CD4-positive, alpha-beta T cell (primary cell): Measurements from ENCODE around the gene DDX60. TPM values are rescaled to one million over a fixed set of nuclear protein-coding genes. Genes with fewer than 3 reads are reported as not detected.

ENCODE experiments used
- ATAC-seq: fragments of 200-7000 bp; cut with Tn5 transposase; one replicate; pipeline ENCODE4 v1.10.0; 2022; ENCODE audit warnings: mild to moderate bottlenecking; ENCODE audit not compliant: poor library complexity
- CTCF ChIA-PET: fragments of 350-600 bp; sonication (Branson Sonifier 250); formaldehyde crosslinking; loops from one replicate; lab custom pipeline; 2021; ENCODE audit warnings: antibody characterized with exemption, inconsistent platforms; lab: Charles Lee
- POLR2A ChIA-PET: fragments of 350-600 bp; sonication (Branson Sonifier 250); formaldehyde crosslinking; loops from one replicate; lab custom pipeline; 2021; ENCODE audit warnings: antibody characterized with exemption, inconsistent platforms; lab: Charles Lee
- DNase-seq, 14 experiments: peaks; one replicate each; pipeline ENCODE4 v3.0.0-alpha.2; 2013 to 2020; ENCODE audit warnings: mixed read lengths in 2 of 14
- H3K27ac ChIP-seq, 2 donors: one replicate each; pipeline versions ENCODE4 v1.5.1 to v1.7.0; 2013; ENCODE audit warnings: low read length in 2 of 2, low read depth in 1 of 2, mild to moderate bottlenecking in 1 of 2
- H3K27me3 ChIP-seq, 2 experiments: 1 replicate in 1 of 2; 2 replicates in 1 of 2; pipeline versions ENCODE4 v1.6.1 to v1.7.0; 2013; ENCODE audit warnings: low read length in 2 of 2, control low read depth in 1 of 2, mild to moderate bottlenecking in 1 of 2, moderate library complexity in 1 of 2; ENCODE audit not compliant: insufficient read depth in 2 of 2, control insufficient read depth in 1 of 2
- H3K36me3 ChIP-seq: one replicate; pipeline ENCODE4 v1.6.1; 2013; ENCODE audit warnings: low read length, control low read depth; ENCODE audit not compliant: insufficient read depth
- H3K4me1 ChIP-seq: one replicate; pipeline ENCODE4 v1.6.1; 2013; ENCODE audit warnings: low read length, control low read depth; ENCODE audit not compliant: insufficient read depth
- H3K4me3 ChIP-seq: one replicate; pipeline ENCODE4 v1.5.1; 2013; ENCODE audit warnings: mild to moderate bottlenecking, low read length, moderate library complexity
- H3K9me3 ChIP-seq, 2 experiments: 1 replicate in 1 of 2; 2 replicates in 1 of 2; pipeline versions ENCODE4 v1.6.1 to v1.7.0; 2013; ENCODE audit warnings: low read length in 2 of 2, mild to moderate bottlenecking in 2 of 2, control low read depth in 1 of 2, moderate library complexity in 1 of 2; ENCODE audit not compliant: control insufficient read depth in 1 of 2, insufficient read depth in 1 of 2
- H3K27ac Mint-ChIP-seq: one replicate; pipeline ENCODE4 v1.8.0; 2020; ENCODE audit warnings: mixed read lengths
- H3K27me3 Mint-ChIP-seq: one replicate; pipeline ENCODE4 v1.8.0; 2021; ENCODE audit warnings: mixed read lengths
- H3K36me3 Mint-ChIP-seq: one replicate; pipeline ENCODE4 v1.8.0; 2021; ENCODE audit warnings: low read depth, mixed read lengths
- H3K4me1 Mint-ChIP-seq: one replicate; pipeline ENCODE4 v1.8.0; 2021; ENCODE audit warnings: low read depth, mixed read lengths
- H3K4me3 Mint-ChIP-seq: one replicate; pipeline ENCODE4 v1.8.0; 2020; ENCODE audit warnings: mild to moderate bottlenecking, mixed read lengths
- H3K9me3 Mint-ChIP-seq: one replicate; pipeline ENCODE4 v1.8.0; 2020; ENCODE audit warnings: mixed read lengths
- intact Hi-C, 2 experiments: fragments of 100-400 bp; cut with DNase I in 1 of 2; cut with micrococcal nuclease in 1 of 2; formaldehyde crosslinking; loops; one replicate each; pipeline versions ENCODE4 v1.15.1 to v1.9.0; 2023 to 2025; cut with DNase I, micrococcal nuclease
- total RNA-seq, 174 experiments: library from RNA in 2 of 174; stranded (reverse) in 2 of 174; gene quantifications; one replicate each; pipeline ENCODE4 v1.2.3 and lab custom pipeline; 2021 to 2026
- TF ChIP-seq, protein P1 (sequence below): fragments of 200-600 bp; IDR thresholded peaks from one replicate; pipeline ENCODE4 v1.8.0; 2022; ENCODE audit warnings: antibody characterized with exemption, mild to moderate bottlenecking

Gene DDX60
- total RNA-seq, 2 experiments from 2014 or later, result 11.9 to 12.2 TPM

DNA sequence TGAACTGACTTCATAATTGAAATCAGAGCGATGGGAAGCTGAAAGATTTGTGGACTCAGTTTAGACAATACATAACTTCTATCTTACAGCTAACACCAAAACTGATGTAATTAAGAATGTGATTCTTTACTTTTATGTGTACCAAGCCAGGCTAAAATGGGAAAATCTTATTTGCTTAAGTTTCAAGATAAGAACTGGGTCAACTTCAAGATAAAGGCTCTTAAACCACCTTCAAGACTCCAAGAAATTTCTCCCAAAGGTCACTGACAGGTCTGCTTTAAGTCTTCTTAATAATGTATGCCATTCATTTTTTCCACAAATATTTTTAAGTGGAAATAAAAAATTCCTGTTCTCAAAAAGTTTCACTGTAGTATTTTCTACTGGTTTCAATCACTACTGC is 55.5 kb downstream of the DDX60 start:
- no peak for ATAC-seq
- Mint-ChIP-seq H3K4me3 (no peak overlapping the region), H3K27me3 (no peaks in the 10 kb centered on the region), H3K36me3 (peaks cover 90% of the 10 kb centered on the region), H3K9me3 (no peaks in the 10 kb centered on the region), H3K27ac (no peak overlapping the region), H3K4me1 (no peaks in the 10 kb centered on the region)
- no peak overlapping the region for H3K27ac ChIP-seq
- H3K36me3 ChIP-seq, result peaks cover 71% of the 10 kb centered on the region
- no peaks in the 10 kb centered on the region for H3K4me1 ChIP-seq
- no peak for DNase-seq
- TF ChIP-seq, protein P1, sequence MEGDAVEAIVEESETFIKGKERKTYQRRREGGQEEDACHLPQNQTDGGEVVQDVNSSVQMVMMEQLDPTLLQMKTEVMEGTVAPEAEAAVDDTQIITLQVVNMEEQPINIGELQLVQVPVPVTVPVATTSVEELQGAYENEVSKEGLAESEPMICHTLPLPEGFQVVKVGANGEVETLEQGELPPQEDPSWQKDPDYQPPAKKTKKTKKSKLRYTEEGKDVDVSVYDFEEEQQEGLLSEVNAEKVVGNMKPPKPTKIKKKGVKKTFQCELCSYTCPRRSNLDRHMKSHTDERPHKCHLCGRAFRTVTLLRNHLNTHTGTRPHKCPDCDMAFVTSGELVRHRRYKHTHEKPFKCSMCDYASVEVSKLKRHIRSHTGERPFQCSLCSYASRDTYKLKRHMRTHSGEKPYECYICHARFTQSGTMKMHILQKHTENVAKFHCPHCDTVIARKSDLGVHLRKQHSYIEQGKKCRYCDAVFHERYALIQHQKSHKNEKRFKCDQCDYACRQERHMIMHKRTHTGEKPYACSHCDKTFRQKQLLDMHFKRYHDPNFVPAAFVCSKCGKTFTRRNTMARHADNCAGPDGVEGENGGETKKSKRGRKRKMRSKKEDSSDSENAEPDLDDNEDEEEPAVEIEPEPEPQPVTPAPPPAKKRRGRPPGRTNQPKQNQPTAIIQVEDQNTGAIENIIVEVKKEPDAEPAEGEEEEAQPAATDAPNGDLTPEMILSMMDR, result no peak
- H3K27me3 ChIP-seq, result no peaks in the 10 kb centered on the region
- ChIA-PET POLR2A (no interaction called here), CTCF (no interaction called here)
- H3K9me3 ChIP-seq, result no peaks in the 10 kb centered on the region
- H3K4me3 ChIP-seq, result no peak overlapping the region
- intact Hi-C loops, result no loop called here

DNA sequence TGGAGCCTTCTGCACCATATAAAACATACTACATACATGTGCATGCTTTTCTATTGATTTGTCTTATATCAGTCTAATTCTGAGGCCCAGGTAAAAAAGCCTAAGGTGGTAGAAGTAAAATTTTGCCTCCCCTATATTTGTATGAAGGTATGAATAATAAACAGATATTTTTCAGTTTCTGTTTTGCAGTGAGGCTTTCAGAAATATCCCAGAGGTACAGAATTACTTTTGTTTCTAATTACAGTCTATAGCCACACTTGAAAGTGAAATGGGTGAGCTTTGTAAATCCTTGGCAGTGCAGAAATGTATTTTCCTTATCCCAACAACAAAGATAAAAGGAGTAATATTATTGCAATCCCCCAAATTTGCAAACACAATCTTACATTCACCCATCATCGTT is 59.5 kb downstream of the DDX60 start:
- intact Hi-C loops, result no loop called here
- Histone ChIP-seq H3K27me3 (no peaks in the 10 kb centered on the region), H3K9me3 (no peaks in the 10 kb centered on the region), H3K4me1 (no peaks in the 10 kb centered on the region), H3K27ac (no peak overlapping the region), H3K36me3 (peaks cover 60% of the 10 kb centered on the region), H3K4me3 (no peak overlapping the region)
- no peaks in the 10 kb centered on the region for H3K27me3 Mint-ChIP-seq
- H3K4me1 Mint-ChIP-seq, result no peaks in the 10 kb centered on the region
- CTCF ChIA-PET, result no interaction called here
- H3K4me3 Mint-ChIP-seq, result no peak overlapping the region
- peaks cover 88% of the 10 kb centered on the region for H3K36me3 Mint-ChIP-seq
- POLR2A ChIA-PET, result no interaction called here
- no peak overlapping the region for H3K27ac Mint-ChIP-seq
- TF ChIP-seq, protein P1, result no peak
- DNase-seq, result no peak
- no peaks in the 10 kb centered on the region for H3K9me3 Mint-ChIP-seq
- no peak for ATAC-seq

DNA sequence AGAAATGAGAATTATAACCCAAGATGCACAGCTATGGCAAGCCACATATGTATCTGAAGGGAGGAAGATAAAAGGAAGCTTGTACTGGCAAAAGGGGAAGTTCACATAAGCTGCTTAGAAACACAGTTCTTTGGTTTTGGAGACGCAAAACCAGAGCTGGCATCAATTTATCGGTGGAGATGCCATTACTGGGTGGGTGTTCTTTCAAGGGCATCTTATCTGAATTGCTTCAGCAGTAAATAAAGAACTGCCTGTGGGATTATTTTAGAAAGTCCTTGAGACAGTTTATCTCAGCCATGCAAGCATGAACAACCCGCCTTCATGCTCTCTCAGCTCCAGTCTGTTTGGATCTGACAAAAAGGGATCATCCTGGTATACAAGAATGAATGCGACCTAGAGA is 60.8 kb downstream of the DDX60 start:
- Mint-ChIP-seq H3K36me3 (peaks cover 87% of the 10 kb centered on the region), H3K27me3 (no peaks in the 10 kb centered on the region), H3K4me3 (no peak overlapping the region), H3K4me1 (no peaks in the 10 kb centered on the region), H3K27ac (no peak overlapping the region), H3K9me3 (no peaks in the 10 kb centered on the region)
- intact Hi-C loops, result no loop called here
- H3K27me3 ChIP-seq, result no peaks in the 10 kb centered on the region
- H3K36me3 ChIP-seq, result peaks cover 63% of the 10 kb centered on the region
- no peak overlapping the region for H3K27ac ChIP-seq
- no peak for ATAC-seq
- no peaks in the 10 kb centered on the region for H3K4me1 ChIP-seq
- H3K9me3 ChIP-seq, result no peaks in the 10 kb centered on the region
- DNase-seq, result no peak
- ChIA-PET POLR2A (interaction anchor here (1.1 kb wide), 1 partner anchor 61 kb away, joined by 3 read pairs; the partner anchor contains the start of gene DDX60), CTCF (no interaction called here)
- TF ChIP-seq, protein P1, result no peak
- H3K4me3 ChIP-seq, result no peak overlapping the region
